ENCODE results near the gene LRRC56. TPM values are rescaled to one million over a fixed set of nuclear protein-coding genes. Genes with fewer than 3 reads are reported as not detected.

The LRRC56 gene
- total RNA-seq, 1 donor from 2014 or later: 1.8 TPM

DNA sequence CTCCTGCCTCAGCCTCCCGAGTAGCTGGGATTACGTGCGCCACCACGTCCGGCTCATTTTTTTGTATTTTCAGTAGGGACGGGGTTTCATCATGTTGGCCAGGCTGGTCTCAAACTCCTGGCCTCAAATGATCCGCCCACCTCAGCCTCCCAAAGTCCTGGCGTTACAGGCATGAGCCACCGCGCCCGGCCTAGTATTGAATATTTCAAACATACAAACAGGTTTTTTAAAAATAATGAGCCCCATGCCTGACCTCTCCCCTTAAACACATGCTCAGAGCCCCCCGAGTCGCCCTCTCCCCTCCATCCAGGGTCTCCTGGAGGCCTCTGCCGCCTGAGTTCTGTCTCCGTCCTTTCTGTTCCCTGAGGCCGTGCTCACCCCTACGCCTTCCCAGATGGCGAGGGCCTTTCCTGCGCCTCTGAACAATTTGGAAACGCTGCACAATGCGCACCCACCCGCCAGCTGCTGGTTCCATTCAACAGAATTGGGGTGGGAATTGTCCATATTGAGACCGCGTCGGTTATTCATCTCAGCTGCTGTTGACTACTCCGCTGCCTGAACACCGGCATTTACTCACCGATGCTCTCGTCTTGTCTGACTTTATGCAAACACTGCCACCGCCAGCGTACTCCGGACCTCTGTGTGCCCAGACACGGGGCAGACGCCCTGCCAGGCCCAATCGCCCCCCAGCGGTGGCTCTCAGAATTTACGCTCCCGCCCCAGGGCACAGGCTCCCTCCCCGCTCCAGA lies 16.7 kb upstream of the LRRC56 start:
- peaks cover 9% of the 10 kb centered on the region for H3K36me3 Mint-ChIP-seq (ENCODE audit: low read depth)
- no peak overlapping the region for H3K27ac Mint-ChIP-seq
- H3K27me3 Mint-ChIP-seq (ENCODE audit: insufficient read depth): no peaks in the 10 kb centered on the region
- H3K4me3 Mint-ChIP-seq: no peak overlapping the region
- no peaks in the 10 kb centered on the region for H3K9me3 Mint-ChIP-seq
- H3K4me1 Mint-ChIP-seq (ENCODE audit: low read depth): peaks cover 5% of the 10 kb centered on the region
- intact Hi-C loops (cut with micrococcal nuclease): no loop called here
- DNase-seq (ENCODE audit: low spot score): no peak

GRCh38 chr11:521177-521688 lies 16.1 kb upstream of the LRRC56 start:
- H3K4me1 Mint-ChIP-seq (ENCODE audit: low read depth): peaks cover 5% of the 10 kb centered on the region
- peaks cover 5% of the 10 kb centered on the region for H3K36me3 Mint-ChIP-seq (ENCODE audit: low read depth)
- DNase-seq (ENCODE audit: low spot score): no peak
- no peak overlapping the region for H3K4me3 Mint-ChIP-seq
- no peaks in the 10 kb centered on the region for H3K9me3 Mint-ChIP-seq
- H3K27ac Mint-ChIP-seq: no peak overlapping the region
- intact Hi-C loops (cut with micrococcal nuclease): no loop called here
- no peaks in the 10 kb centered on the region for H3K27me3 Mint-ChIP-seq (ENCODE audit: insufficient read depth)

DNA sequence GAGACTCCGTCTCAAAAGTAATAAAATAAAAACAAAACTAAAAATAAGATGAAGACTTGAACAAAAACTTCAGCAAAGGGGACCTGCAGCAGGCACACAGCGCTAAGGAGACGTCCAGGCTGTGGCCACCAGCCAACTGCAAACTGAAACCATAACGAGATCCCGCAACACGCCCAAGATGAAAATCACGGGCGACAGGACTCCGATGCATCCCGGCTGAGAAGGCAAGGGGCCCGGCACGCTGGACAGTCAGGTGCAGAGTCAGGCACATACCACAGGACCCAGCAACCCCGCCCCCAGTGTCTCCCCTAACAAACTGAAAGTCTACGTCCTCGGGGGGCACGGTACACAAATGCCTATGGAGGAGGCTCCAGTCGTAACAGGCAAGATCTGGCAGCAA lies 11.1 kb upstream of the LRRC56 start:
- no peaks in the 10 kb centered on the region for H3K27me3 Mint-ChIP-seq (ENCODE audit: insufficient read depth)
- no peaks in the 10 kb centered on the region for H3K4me1 Mint-ChIP-seq (ENCODE audit: low read depth)
- intact Hi-C loops (cut with micrococcal nuclease): no loop called here
- H3K9me3 Mint-ChIP-seq: no peaks in the 10 kb centered on the region
- no peaks in the 10 kb centered on the region for H3K36me3 Mint-ChIP-seq (ENCODE audit: low read depth)
- DNase-seq (ENCODE audit: low spot score): no peak
- no peak overlapping the region for H3K27ac Mint-ChIP-seq
- H3K4me3 Mint-ChIP-seq: no peak overlapping the region

- Mint-ChIP-seq H3K27ac (no peak overlapping the region), H3K27me3 (ENCODE audit: insufficient read depth) (no peaks in the 10 kb centered on the region), H3K4me1 (ENCODE audit: low read depth) (no peaks in the 10 kb centered on the region), H3K9me3 (no peaks in the 10 kb centered on the region), H3K36me3 (ENCODE audit: low read depth) (peaks cover 2% of the 10 kb centered on the region), H3K4me3 (no peak overlapping the region)
- DNase-seq (ENCODE audit: low spot score): no peak
- intact Hi-C loops (cut with micrococcal nuclease): no loop called here
These were observed 9.0 kb upstream of the LRRC56 start for GRCh38 chr11:528166-528814.

DNA sequence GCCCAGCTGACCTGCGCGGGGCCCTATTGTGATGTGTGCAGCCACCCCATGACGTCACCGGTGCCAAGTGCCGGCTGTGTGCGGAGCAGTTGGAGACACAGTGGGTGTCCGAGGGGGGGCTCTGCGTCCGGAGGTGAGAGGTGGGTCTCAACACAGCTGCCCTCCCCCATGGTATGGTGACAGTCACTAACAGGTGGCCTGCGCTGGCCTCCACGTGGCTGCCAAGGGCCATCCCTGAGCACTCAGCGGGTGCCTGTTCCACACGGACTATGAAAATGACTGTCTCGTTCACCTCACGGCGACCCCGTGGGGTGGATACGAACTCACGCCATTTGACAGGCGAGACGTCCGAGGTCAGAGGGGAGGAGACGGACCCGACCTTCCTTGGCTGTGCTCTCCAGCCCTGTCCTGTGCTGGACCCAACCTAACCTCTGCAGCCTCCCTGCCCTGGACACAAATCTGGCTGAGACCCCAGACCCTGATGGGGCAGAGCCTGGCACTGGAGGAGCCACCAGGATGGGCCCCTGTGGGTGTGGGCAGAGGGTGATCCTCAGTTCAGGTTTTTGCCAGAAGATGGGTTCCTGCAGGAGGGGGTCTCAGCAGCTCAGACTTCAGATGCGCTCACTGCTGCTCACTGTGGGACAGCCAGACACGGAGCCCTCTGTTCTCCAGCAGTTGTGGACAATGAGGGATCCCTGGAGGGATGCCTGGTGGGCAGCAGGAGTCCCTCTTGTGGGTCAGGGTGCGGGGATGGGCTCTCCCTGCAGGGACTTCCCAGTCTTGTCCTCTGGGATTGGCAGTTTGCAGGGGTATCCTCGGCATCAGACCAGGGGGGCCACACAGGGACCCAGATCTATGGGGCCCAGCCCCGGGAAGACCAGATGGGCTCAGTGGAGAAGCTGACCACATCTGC lies 8.3 kb upstream of the LRRC56 start:
- Mint-ChIP-seq H3K4me1 (ENCODE audit: low read depth) (peaks cover 4% of the 10 kb centered on the region), H3K27me3 (ENCODE audit: insufficient read depth) (no peaks in the 10 kb centered on the region), H3K4me3 (no peak overlapping the region), H3K36me3 (ENCODE audit: low read depth) (peaks cover 2% of the 10 kb centered on the region), H3K9me3 (no peaks in the 10 kb centered on the region), H3K27ac (no peak overlapping the region)
- intact Hi-C loops (cut with micrococcal nuclease): no loop called here
- no peak for DNase-seq (ENCODE audit: low spot score)

GRCh38 chr11:529728-530411 lies 7.5 kb upstream of the LRRC56 start:
- no peak overlapping the region for H3K4me3 Mint-ChIP-seq
- intact Hi-C loops (cut with micrococcal nuclease): no loop called here

GRCh38 chr11:530960-531831 lies 6.1 kb upstream of the LRRC56 start:
- Mint-ChIP-seq H3K4me1 (ENCODE audit: low read depth) (peaks cover 6% of the 10 kb centered on the region), H3K27me3 (ENCODE audit: insufficient read depth) (no peaks in the 10 kb centered on the region), H3K4me3 (peak overlapping the region; percentile 30), H3K27ac (no peak overlapping the region), H3K9me3 (no peaks in the 10 kb centered on the region), H3K36me3 (ENCODE audit: low read depth) (peaks cover 2% of the 10 kb centered on the region)
- intact Hi-C loops (cut with micrococcal nuclease): no loop called here
- no peak for DNase-seq (ENCODE audit: low spot score)

More at GRCh38 chr11:529728-530411, 7.5 kb upstream of the LRRC56 start:
- Mint-ChIP-seq H3K36me3 (ENCODE audit: low read depth) (peaks cover 2% of the 10 kb centered on the region), H3K27ac (no peak overlapping the region), H3K27me3 (ENCODE audit: insufficient read depth) (no peaks in the 10 kb centered on the region), H3K4me1 (ENCODE audit: low read depth) (peaks cover 4% of the 10 kb centered on the region), H3K9me3 (no peaks in the 10 kb centered on the region)
- DNase-seq (ENCODE audit: low spot score): no peak

DNA sequence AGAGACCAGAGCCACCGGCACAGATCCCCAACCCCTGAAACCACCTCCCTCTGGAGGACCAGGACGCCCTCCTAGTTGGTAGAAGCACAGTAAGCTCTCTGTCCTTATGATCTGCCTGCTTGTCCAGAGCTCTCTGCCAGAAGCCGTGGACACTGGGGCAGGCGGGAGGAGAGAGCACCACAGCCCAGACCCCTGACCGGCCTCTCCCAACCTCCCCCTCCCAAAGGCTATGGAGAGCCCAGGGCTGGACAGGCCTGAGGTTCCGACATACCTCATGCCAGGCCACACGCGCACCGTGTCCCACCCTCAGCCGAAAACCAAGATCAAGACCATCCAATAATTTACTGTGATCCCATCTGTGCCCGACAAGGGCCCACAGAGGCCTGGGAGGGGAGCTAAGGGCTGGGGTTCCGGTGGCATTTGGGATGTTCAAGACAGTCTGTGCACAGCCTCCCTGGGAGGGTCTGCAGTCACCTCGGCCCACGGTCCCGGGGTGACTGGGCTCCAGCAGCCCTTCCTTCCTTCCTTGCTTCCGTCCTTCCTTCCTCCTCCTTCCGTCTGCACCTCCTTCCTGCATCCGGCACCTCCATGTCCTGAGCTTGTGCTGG lies 5.3 kb upstream of the LRRC56 start:
- H3K27ac Mint-ChIP-seq: no peak overlapping the region
- no peaks in the 10 kb centered on the region for H3K27me3 Mint-ChIP-seq (ENCODE audit: insufficient read depth)
- H3K4me1 Mint-ChIP-seq (ENCODE audit: low read depth): peaks cover 9% of the 10 kb centered on the region
- peaks cover 2% of the 10 kb centered on the region for H3K36me3 Mint-ChIP-seq (ENCODE audit: low read depth)
- DNase-seq (ENCODE audit: low spot score): no peak
- H3K9me3 Mint-ChIP-seq: no peaks in the 10 kb centered on the region
- peak overlapping the region; percentile 58 for H3K4me3 Mint-ChIP-seq
- intact Hi-C loops (cut with micrococcal nuclease): no loop called here

- H3K4me3 Mint-ChIP-seq: peak overlapping the region; percentile 5
- H3K27me3 Mint-ChIP-seq (ENCODE audit: insufficient read depth): no peaks in the 10 kb centered on the region
- H3K4me1 Mint-ChIP-seq (ENCODE audit: low read depth): peaks cover 9% of the 10 kb centered on the region
- DNase-seq (ENCODE audit: low spot score): no peak
- peaks cover 2% of the 10 kb centered on the region for H3K36me3 Mint-ChIP-seq (ENCODE audit: low read depth)
- no peak overlapping the region for H3K27ac Mint-ChIP-seq
- H3K9me3 Mint-ChIP-seq: no peaks in the 10 kb centered on the region
- intact Hi-C loops (cut with micrococcal nuclease): no loop called here
These were observed 4.8 kb upstream of the LRRC56 start for GRCh38 chr11:532527-532985.

GRCh38 chr11:532986-533585 lies 4.2 kb upstream of the LRRC56 start:
- H3K4me3 Mint-ChIP-seq: no peak overlapping the region
- no peak overlapping the region for H3K27ac Mint-ChIP-seq
- intact Hi-C loops (cut with micrococcal nuclease): no loop called here
- H3K9me3 Mint-ChIP-seq: no peaks in the 10 kb centered on the region
- H3K36me3 Mint-ChIP-seq (ENCODE audit: low read depth): peaks cover 2% of the 10 kb centered on the region
- no peaks in the 10 kb centered on the region for H3K27me3 Mint-ChIP-seq (ENCODE audit: insufficient read depth)
- no peak for DNase-seq (ENCODE audit: low spot score)
- peaks cover 9% of the 10 kb centered on the region for H3K4me1 Mint-ChIP-seq (ENCODE audit: low read depth)
